Transverse colon (tissue), 4 donors: ENCODE measurements around the gene NDRG3. TPM values are rescaled to one million over a fixed set of nuclear protein-coding genes. Genes with fewer than 3 reads are reported as not detected.

ENCODE experiments used
- DNase-seq: peaks from one replicate; pipeline ENCODE4 v3.0.0-alpha.2; 2019
- H3K27ac ChIP-seq, 4 donors: fragments of 200-600 bp; sonication (generic); 2 replicates each; pipeline ENCODE4 v1.5.1; 2016 to 2018; ENCODE audit warnings: inconsistent platforms in 4 of 4
- H3K27me3 ChIP-seq: fragments of 200-600 bp; sonication (generic); 2 replicates; pipeline ENCODE4 v1.5.1; 2017; ENCODE audit warnings: inconsistent platforms
- H3K36me3 ChIP-seq, 4 donors: fragments of 200-600 bp; sonication (generic); 2 replicates each; pipeline ENCODE4 v1.5.1; 2017 to 2019; ENCODE audit warnings: inconsistent platforms in 4 of 4
- H3K4me1 ChIP-seq, 4 donors: fragments of 200-600 bp; sonication (generic); 2 replicates each; pipeline ENCODE4 v1.5.1; 2017 to 2020; ENCODE audit warnings: inconsistent platforms in 4 of 4
- H3K4me3 ChIP-seq, 4 donors: fragments of 200-600 bp; sonication (generic); 1 replicate in 1 of 4; 2 replicates in 3 of 4; pipeline versions ENCODE4 v1.5.1 to v1.6.1; 2017 to 2019; ENCODE audit warnings: inconsistent platforms in 4 of 4
- H3K9me3 ChIP-seq, 2 donors: fragments of 200-600 bp; sonication (generic); 2 replicates each; pipeline ENCODE4 v1.5.1; 2017 to 2019; ENCODE audit warnings: inconsistent platforms in 2 of 2
- EP300 ChIP-seq: sonication (generic); formaldehyde crosslinking; IDR thresholded peaks from one replicate; pipeline ENCODE4 v1.6.1; 2017; ENCODE audit warnings: antibody characterized with exemption, low read depth
- POLR2A ChIP-seq: fragments of 450-650 bp; IDR thresholded peaks from one replicate; pipeline ENCODE4 v1.6.1; 2016; ENCODE audit warnings: antibody characterized with exemption, mild to moderate bottlenecking, moderate library complexity
- POLR2AphosphoS5 ChIP-seq, 3 donors: sonication (generic); formaldehyde crosslinking; IDR thresholded peaks; one replicate each; pipeline ENCODE4 v1.6.1; 2016; ENCODE audit warnings: antibody characterized with exemption in 3 of 3
- WGBS, 2 donors: methylation state at CpG; one replicate each; pipeline ENCODE4 v1.1.5; 2018; ENCODE audit warnings: low coverage in 1 of 2; 5-methylcytosine and 5-hydroxymethylcytosine counted together
- in situ Hi-C, 4 donors: fragments of 200-750 bp; cut with MboI; loops; one replicate each; pipeline versions ENCODE4 v1.15.0 to v1.15.1; 2017; ENCODE audit warnings: low sequenced_read_pairs in 3 of 4, low pct_ligation_motif_present in 1 of 4, low pct_unique_long_range_greater_than_20kb in 1 of 4
- intact Hi-C: fragments of 100-400 bp; cut with DNase I; formaldehyde crosslinking; loops from one replicate; pipeline ENCODE4 v1.15.1; 2023; ENCODE audit warnings: low total_unique reads
- total RNA-seq, 4 donors: library from RNA; depleted of rRNA; stranded (reverse); fragments of >200 nt; gene quantifications; one replicate each; pipeline ENCODE4 v1.1.0, GENCODE V29; 2016
- TF ChIP-seq, protein P1 (sequence below), 5 experiments: fragments of 200-600 bp in 3 of 5; fragments of 450-650 bp in 2 of 5; sonication (generic) in 3 of 5; IDR thresholded peaks; 1 replicate in 2 of 5; 2 replicates in 3 of 5; pipeline ENCODE4 v1.5.1; 2016 to 2017; ENCODE audit warnings: antibody characterized with exemption in 5 of 5, inconsistent platforms in 3 of 5, mild to moderate bottlenecking in 2 of 5, moderate library complexity in 1 of 5

NDRG3 gene
- total RNA-seq, 4 donors from 2014 or later = 1.9 to 54.7 (median 33.1) TPM

DNA sequence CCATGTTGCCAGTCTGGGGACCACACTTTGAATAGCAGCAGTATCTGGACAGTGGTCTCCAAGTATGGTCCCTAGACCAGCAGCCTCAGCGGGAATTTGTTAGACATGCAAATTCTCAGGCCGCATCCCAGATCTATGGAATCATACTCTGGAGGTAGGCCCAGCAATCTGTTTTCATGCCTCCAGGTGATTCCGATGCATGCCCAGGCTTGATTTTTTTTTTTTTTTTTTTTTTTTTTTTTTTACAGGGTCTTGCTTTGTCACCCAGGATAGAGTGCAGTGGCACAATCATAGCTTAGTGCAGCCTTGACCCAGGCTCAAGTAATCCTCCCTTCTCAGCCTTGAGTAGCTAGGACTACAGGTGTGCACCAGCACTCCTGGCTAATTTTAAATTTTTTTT is 99.2 kb downstream of the NDRG3 start:
- TF ChIP-seq POLR2A = no peak
- TF ChIP-seq EP300 = no peak
- Histone ChIP-seq H3K27me3 (no peaks in the 10 kb centered on the region), H3K9me3 (no peaks in the 10 kb centered on the region), H3K4me1 (peaks cover 0 to 2% (median 0%) of the 10 kb centered on the region in 4 donors), H3K4me3 (no peak overlapping the region), H3K36me3 (no peaks in the 10 kb centered on the region), H3K27ac (no peak overlapping the region)
- 97% methylated on average over 3 of the region's 3 CpGs; no CpG with 5 or more reads in 1 of the 2 donors for WGBS, 2 donors
- in situ Hi-C loops (no loop called here), intact Hi-C loops (no loop called here)
- no peak for DNase-seq

- no peaks in the 10 kb centered on the region for H3K36me3 ChIP-seq
- no peaks in the 10 kb centered on the region for H3K27me3 ChIP-seq
- H3K9me3 ChIP-seq = no peaks in the 10 kb centered on the region
- peak in 2 of 3 donors; percentile 25 to 31 for TF ChIP-seq POLR2AphosphoS5 (IDR thresholded peaks at IDR 0.05)
- TF ChIP-seq EP300 = no peak
- in situ Hi-C loops = no loop called here
- H3K4me3 ChIP-seq = peak within 1 kb of the TSS in 1 of 4 donors; percentile 17
- peaks cover 0 to 2% (median 0%) of the 10 kb centered on the region in 4 donors for H3K4me1 ChIP-seq
- DNase-seq = peak; percentile 57
- intact Hi-C loops = no loop called here
- peak within 1 kb of the TSS; percentile 21 to 55 (median 38) for H3K27ac ChIP-seq
- WGBS, 2 donors = 47% methylated on average over 9 of the region's 9 CpGs; no CpG with 5 or more reads in 1 of the 2 donors
Measured at GRCh38 chr20:36645998-36646397, 99.9 kb downstream of the NDRG3 start, which contains the start of gene SLA2. Gene SLA2 (minus strand): TSS chr20:36646196. CDS start chr20:36641335, 4,861 bp downstream.

GRCh38 chr20:36645353-36645752 is 100.5 kb downstream of the NDRG3 start:
- Histone ChIP-seq H3K4me3 (peak overlapping the region in 1 of 4 donors; percentile 17), H3K9me3 (no peaks in the 10 kb centered on the region), H3K27ac (peak overlapping the region; percentile 21 to 55 (median 38)), H3K27me3 (no peaks in the 10 kb centered on the region), H3K4me1 (peaks cover 0 to 2% (median 0%) of the 10 kb centered on the region in 4 donors), H3K36me3 (no peaks in the 10 kb centered on the region)
- in situ Hi-C loops (no loop called here), intact Hi-C loops (no loop called here)
- DNase-seq = no peak
- TF ChIP-seq POLR2A = no peak
- no peak for TF ChIP-seq EP300
- TF ChIP-seq POLR2AphosphoS5 (IDR thresholded peaks at IDR 0.05) = no peak
- TF ChIP-seq, protein P1, sequence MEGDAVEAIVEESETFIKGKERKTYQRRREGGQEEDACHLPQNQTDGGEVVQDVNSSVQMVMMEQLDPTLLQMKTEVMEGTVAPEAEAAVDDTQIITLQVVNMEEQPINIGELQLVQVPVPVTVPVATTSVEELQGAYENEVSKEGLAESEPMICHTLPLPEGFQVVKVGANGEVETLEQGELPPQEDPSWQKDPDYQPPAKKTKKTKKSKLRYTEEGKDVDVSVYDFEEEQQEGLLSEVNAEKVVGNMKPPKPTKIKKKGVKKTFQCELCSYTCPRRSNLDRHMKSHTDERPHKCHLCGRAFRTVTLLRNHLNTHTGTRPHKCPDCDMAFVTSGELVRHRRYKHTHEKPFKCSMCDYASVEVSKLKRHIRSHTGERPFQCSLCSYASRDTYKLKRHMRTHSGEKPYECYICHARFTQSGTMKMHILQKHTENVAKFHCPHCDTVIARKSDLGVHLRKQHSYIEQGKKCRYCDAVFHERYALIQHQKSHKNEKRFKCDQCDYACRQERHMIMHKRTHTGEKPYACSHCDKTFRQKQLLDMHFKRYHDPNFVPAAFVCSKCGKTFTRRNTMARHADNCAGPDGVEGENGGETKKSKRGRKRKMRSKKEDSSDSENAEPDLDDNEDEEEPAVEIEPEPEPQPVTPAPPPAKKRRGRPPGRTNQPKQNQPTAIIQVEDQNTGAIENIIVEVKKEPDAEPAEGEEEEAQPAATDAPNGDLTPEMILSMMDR (IDR thresholded peaks at IDR 0.05) = no peak
- WGBS, 2 donors = 35 to 94% methylated on average over 2 to 7 of the region's 7 CpGs

- H3K9me3 ChIP-seq = no peaks in the 10 kb centered on the region
- H3K4me1 ChIP-seq = peaks cover 0 to 2% (median 0%) of the 10 kb centered on the region in 4 donors
- intact Hi-C loops (no loop called here), in situ Hi-C loops (no loop called here)
- H3K36me3 ChIP-seq = no peaks in the 10 kb centered on the region
- H3K27me3 ChIP-seq = no peaks in the 10 kb centered on the region
- WGBS, 2 donors = 71 to 78% methylated on average over 6 to 7 of the region's 7 CpGs
- H3K4me3 ChIP-seq = peak overlapping the region in 1 of 4 donors; percentile 17
- TF ChIP-seq EP300 (no peak), POLR2AphosphoS5 (IDR thresholded peaks at IDR 0.05) (no peak), POLR2A (no peak)
- TF ChIP-seq, protein P1 (IDR thresholded peaks at IDR 0.05) = no peak
- H3K27ac ChIP-seq = peak overlapping the region in 2 of 4 donors; percentile 12 to 34
- DNase-seq = no peak
Measured at GRCh38 chr20:36644706-36645095, 101.2 kb downstream of the NDRG3 start.

DNA sequence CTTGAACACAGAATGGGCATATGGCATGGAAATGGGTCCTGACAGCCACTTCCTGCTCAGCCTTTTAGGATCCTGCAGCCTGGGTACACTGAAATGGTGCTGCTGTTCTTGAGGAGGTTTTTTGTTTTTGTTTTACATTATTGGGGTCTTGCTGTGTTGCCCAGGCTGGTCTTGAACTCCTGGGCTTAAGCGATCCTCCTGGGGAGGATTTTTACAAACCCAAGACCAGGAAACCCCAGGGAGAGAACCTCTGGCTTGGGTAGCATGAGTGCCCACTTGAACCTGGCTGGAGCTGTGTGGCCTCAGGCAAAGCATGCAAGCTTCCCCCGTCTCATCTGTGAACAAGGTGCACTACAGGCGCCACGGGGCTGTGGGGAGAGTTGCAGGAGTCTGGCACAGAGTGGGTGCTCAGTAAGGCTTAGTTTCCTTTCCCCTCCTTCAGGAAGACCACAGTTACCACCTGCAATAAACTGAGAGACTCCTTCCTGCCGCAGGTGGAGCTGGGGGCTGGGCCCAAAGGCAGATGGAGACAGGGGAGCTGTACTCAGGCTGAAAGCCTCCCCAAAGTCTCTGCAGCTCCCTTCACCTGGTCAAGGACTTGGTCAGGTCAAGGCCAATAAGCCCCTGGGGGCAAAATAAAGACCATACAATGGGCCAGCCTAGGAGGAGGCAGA is 101.7 kb downstream of the NDRG3 start:
- Histone ChIP-seq H3K9me3 (no peaks in the 10 kb centered on the region), H3K4me3 (peak overlapping the region in 1 of 4 donors; percentile 17), H3K27ac (peak overlapping the region in 1 of 4 donors; percentile 12), H3K27me3 (no peaks in the 10 kb centered on the region), H3K4me1 (peaks cover 0 to 2% (median 0%) of the 10 kb centered on the region in 4 donors), H3K36me3 (no peaks in the 10 kb centered on the region)
- 66% methylated on average over 5 of the region's 5 CpGs; no CpG with 5 or more reads in 1 of the 2 donors for WGBS, 2 donors
- DNase-seq = peak; percentile 41
- intact Hi-C loops (no loop called here), in situ Hi-C loops (no loop called here)
- TF ChIP-seq POLR2AphosphoS5 (IDR thresholded peaks at IDR 0.05) = no peak
- TF ChIP-seq POLR2A = no peak
- TF ChIP-seq, protein P1 (IDR thresholded peaks at IDR 0.05) = no peak
- no peak for TF ChIP-seq EP300
